Loucy (cell line): ENCODE measurements around the gene CLEC16A.

Source experiments
- CTCF ChIP-seq: fragments of 200-600 bp; sonication (generic); conservative IDR thresholded peaks from 2 replicates; pipeline ENCODE4 v1.5.1; 2014; ENCODE audit warnings: mild to moderate bottlenecking, antibody characterized with exemption, low read length
- EZH2phosphoT487 ChIP-seq: fragments of 200-600 bp; IDR thresholded peaks from 2 replicates; pipeline ENCODE4 v1.6.1; 2018; ENCODE audit warnings: antibody characterized with exemption, mild to moderate bottlenecking, moderate library complexity, borderline replicate concordance

GRCh38 chr16:11204513-11205047 lies 260.2 kb downstream of the CLEC16A start:
- no peak for TF ChIP-seq CTCF
- TF ChIP-seq EZH2phosphoT487 = no peak
